Measurements from ENCODE around the gene SLF2.

The SLF2 gene

DNA sequence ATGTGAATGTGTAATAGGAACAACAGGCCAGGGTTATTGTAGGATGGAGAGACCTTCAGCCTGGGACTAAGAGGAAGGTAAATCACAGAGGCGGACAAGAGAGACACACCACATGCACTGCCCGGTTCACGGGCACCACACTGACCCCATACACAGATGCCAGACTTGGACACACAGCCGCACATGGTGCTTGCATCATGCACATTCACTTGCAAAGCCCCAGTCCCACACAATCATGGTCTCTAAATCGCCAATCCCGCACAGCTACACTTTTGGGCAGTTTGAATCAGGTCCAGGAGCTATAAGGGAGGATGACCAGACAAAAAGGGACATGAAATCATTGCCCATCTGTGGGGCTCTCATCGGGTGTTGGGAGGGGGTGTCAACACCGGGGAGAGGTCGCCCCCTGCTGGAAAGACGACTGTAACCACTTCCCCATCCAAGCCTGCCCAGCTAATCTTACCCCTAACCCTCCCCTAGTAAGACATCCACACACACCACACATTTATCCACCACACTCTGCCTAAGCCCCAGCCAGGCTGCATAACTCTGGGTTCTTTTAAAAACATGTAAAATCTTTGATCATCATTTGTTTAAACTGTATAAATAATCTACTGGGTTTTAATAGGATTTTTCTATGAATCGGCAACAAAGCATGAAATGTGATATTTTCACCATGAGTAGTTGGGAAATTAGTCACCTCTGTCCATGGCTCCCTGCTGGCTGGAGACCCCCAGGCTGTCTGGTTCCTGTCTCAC is 40.5 kb upstream of the SLF2 start:
- peak; percentile 89 for ATAC-seq
- TF ChIP-seq ZFP30 (CRISPR knock-in tag; IDR thresholded peaks at IDR 0.05) (no peak), ISL1 (CRISPR knock-in tag; IDR thresholded peaks at IDR 0.05) (no peak), ZNF565 (CRISPR knock-in tag; conservative IDR thresholded peaks at IDR 0.05; ENCODE audit: low read depth) (no peak), PPARA (CRISPR knock-in tag; IDR thresholded peaks at IDR 0.05; ENCODE audit: borderline replicate concordance) (no peak), ZC3H10 (CRISPR knock-in tag; IDR thresholded peaks at IDR 0.05) (no peak), GLIS3 (CRISPR knock-in tag; IDR thresholded peaks at IDR 0.05) (no peak), TCF4 (CRISPR knock-in tag; IDR thresholded peaks at IDR 0.05; ENCODE audit: borderline replicate concordance) (no peak), ZNF70 (CRISPR knock-in tag; IDR thresholded peaks at IDR 0.05) (no peak), ARNTL (CRISPR knock-in tag; IDR thresholded peaks at IDR 0.05; ENCODE audit: borderline replicate concordance, low read depth) (no peak), TOX (CRISPR knock-in tag; IDR thresholded peaks at IDR 0.05; ENCODE audit: borderline replicate concordance) (no peak), CSDC2 (CRISPR knock-in tag; IDR thresholded peaks at IDR 0.05) (no peak)
- TF ChIP-seq, protein P1, sequence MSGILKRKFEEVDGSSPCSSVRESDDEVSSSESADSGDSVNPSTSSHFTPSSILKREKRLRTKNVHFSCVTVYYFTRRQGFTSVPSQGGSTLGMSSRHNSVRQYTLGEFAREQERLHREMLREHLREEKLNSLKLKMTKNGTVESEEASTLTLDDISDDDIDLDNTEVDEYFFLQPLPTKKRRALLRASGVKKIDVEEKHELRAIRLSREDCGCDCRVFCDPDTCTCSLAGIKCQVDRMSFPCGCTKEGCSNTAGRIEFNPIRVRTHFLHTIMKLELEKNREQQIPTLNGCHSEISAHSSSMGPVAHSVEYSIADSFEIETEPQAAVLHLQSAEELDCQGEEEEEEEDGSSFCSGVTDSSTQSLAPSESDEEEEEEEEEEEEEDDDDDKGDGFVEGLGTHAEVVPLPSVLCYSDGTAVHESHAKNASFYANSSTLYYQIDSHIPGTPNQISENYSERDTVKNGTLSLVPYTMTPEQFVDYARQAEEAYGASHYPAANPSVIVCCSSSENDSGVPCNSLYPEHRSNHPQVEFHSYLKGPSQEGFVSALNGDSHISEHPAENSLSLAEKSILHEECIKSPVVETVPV (CRISPR knock-in tag; IDR thresholded peaks at IDR 0.05), result no peak
- TF ChIP-seq, protein P2, sequence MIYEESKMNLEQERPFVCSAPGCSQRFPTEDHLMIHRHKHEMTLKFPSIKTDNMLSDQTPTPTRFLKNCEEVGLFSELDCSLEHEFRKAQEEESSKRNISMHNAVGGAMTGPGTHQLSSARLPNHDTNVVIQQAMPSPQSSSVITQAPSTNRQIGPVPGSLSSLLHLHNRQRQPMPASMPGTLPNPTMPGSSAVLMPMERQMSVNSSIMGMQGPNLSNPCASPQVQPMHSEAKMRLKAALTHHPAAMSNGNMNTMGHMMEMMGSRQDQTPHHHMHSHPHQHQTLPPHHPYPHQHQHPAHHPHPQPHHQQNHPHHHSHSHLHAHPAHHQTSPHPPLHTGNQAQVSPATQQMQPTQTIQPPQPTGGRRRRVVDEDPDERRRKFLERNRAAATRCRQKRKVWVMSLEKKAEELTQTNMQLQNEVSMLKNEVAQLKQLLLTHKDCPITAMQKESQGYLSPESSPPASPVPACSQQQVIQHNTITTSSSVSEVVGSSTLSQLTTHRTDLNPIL (CRISPR knock-in tag; IDR thresholded peaks at IDR 0.05; ENCODE audit: low read depth), result no peak
- TF ChIP-seq, protein P3, sequence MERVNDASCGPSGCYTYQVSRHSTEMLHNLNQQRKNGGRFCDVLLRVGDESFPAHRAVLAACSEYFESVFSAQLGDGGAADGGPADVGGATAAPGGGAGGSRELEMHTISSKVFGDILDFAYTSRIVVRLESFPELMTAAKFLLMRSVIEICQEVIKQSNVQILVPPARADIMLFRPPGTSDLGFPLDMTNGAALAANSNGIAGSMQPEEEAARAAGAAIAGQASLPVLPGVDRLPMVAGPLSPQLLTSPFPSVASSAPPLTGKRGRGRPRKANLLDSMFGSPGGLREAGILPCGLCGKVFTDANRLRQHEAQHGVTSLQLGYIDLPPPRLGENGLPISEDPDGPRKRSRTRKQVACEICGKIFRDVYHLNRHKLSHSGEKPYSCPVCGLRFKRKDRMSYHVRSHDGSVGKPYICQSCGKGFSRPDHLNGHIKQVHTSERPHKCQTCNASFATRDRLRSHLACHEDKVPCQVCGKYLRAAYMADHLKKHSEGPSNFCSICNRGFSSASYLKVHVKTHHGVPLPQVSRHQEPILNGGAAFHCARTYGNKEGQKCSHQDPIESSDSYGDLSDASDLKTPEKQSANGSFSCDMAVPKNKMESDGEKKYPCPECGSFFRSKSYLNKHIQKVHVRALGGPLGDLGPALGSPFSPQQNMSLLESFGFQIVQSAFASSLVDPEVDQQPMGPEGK (CRISPR knock-in tag; IDR thresholded peaks at IDR 0.05; ENCODE audit: borderline replicate concordance), result no peak

DNA sequence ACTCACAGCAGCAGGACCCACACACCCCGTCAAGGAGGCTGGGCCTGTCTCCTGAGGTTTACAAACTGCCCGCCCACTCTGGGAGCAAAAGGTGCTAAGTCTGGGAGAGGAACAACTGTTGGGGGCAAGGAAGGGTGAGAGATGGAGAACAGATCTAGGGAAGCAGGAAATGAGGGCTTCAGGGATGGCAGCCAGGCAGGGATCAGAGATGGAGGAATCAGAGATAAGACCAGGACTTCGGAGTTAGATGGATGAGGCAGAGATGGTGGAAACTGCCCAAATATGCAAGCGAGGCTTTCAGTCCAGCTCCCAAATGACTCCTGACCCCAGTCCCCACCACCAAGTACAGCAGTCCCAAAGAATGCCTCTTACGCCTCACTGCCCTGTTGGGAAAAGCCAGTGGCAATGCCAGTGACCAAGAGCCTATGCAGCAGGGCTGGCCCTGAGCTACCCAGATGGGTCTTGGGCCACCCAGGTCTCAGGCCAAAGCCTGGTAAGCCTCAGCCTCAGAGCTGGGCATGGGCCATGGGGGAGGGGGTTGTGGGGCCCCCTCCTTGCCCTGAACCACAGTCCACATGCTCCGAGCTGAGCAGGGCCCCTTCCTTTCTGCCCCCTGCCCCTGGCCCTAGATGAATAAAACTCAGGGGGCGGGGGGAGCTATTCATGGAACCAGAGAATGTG is 39.5 kb upstream of the SLF2 start:
- ATAC-seq, result no peak
- no peak for TF ChIP-seq TOX (CRISPR knock-in tag; IDR thresholded peaks at IDR 0.05; ENCODE audit: borderline replicate concordance)
- TF ChIP-seq, protein P4, sequence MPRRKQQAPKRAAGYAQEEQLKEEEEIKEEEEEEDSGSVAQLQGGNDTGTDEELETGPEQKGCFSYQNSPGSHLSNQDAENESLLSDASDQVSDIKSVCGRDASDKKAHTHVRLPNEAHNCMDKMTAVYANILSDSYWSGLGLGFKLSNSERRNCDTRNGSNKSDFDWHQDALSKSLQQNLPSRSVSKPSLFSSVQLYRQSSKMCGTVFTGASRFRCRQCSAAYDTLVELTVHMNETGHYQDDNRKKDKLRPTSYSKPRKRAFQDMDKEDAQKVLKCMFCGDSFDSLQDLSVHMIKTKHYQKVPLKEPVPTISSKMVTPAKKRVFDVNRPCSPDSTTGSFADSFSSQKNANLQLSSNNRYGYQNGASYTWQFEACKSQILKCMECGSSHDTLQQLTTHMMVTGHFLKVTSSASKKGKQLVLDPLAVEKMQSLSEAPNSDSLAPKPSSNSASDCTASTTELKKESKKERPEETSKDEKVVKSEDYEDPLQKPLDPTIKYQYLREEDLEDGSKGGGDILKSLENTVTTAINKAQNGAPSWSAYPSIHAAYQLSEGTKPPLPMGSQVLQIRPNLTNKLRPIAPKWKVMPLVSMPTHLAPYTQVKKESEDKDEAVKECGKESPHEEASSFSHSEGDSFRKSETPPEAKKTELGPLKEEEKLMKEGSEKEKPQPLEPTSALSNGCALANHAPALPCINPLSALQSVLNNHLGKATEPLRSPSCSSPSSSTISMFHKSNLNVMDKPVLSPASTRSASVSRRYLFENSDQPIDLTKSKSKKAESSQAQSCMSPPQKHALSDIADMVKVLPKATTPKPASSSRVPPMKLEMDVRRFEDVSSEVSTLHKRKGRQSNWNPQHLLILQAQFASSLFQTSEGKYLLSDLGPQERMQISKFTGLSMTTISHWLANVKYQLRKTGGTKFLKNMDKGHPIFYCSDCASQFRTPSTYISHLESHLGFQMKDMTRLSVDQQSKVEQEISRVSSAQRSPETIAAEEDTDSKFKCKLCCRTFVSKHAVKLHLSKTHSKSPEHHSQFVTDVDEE (CRISPR knock-in tag; IDR thresholded peaks at IDR 0.05), result no peak
- TF ChIP-seq, protein P1 (CRISPR knock-in tag; IDR thresholded peaks at IDR 0.05), result no peak
- no peak for TF ChIP-seq ZNF565 (CRISPR knock-in tag; conservative IDR thresholded peaks at IDR 0.05; ENCODE audit: low read depth)
- no peak for TF ChIP-seq TCF4 (CRISPR knock-in tag; IDR thresholded peaks at IDR 0.05; ENCODE audit: borderline replicate concordance)
- no peak for TF ChIP-seq ZC3H10 (CRISPR knock-in tag; IDR thresholded peaks at IDR 0.05)
- TF ChIP-seq RARB (CRISPR knock-in tag; IDR thresholded peaks at IDR 0.05), result no peak
- TF ChIP-seq ISL1 (CRISPR knock-in tag; IDR thresholded peaks at IDR 0.05), result no peak

DNA sequence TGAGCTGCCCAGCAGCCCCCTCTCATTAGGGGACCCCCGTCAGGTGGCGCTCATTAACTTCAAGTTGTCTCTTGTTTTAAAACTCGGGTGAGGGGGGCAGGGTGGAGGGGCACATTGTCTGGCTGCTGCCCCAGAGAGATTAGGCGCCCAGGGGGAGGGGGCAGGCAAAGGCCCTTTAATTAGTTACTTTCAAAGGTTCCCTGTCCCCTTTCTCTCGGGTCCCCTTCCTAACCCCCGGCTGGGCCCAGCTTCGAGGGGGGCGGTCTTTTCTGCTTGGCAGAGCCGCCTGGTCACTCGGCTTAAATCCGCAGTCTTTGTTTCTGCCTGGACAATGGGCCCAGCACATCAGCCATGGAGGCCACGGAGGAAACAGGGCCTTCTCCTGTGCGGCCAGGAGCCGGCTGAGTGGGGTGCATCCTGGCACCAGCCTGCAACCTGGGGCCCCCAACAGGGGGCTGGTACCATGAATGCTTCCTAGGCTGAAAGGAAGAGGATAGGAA is 38.9 kb upstream of the SLF2 start:
- ATAC-seq, result no peak
- TF ChIP-seq ZNF565 (CRISPR knock-in tag; conservative IDR thresholded peaks at IDR 0.05; ENCODE audit: low read depth), result no peak
- TF ChIP-seq RARB (CRISPR knock-in tag; IDR thresholded peaks at IDR 0.05), result no peak
- TF ChIP-seq, protein P4 (CRISPR knock-in tag; IDR thresholded peaks at IDR 0.05), result no peak
- no peak for TF ChIP-seq OSR1 (CRISPR knock-in tag; IDR thresholded peaks at IDR 0.05)
- TF ChIP-seq ZFP3 (CRISPR knock-in tag; IDR thresholded peaks at IDR 0.05), result no peak
- TF ChIP-seq, protein P2 (CRISPR knock-in tag; IDR thresholded peaks at IDR 0.05; ENCODE audit: low read depth), result no peak
- TF ChIP-seq CSDC2 (CRISPR knock-in tag; IDR thresholded peaks at IDR 0.05), result no peak
- TF ChIP-seq, protein P5, sequence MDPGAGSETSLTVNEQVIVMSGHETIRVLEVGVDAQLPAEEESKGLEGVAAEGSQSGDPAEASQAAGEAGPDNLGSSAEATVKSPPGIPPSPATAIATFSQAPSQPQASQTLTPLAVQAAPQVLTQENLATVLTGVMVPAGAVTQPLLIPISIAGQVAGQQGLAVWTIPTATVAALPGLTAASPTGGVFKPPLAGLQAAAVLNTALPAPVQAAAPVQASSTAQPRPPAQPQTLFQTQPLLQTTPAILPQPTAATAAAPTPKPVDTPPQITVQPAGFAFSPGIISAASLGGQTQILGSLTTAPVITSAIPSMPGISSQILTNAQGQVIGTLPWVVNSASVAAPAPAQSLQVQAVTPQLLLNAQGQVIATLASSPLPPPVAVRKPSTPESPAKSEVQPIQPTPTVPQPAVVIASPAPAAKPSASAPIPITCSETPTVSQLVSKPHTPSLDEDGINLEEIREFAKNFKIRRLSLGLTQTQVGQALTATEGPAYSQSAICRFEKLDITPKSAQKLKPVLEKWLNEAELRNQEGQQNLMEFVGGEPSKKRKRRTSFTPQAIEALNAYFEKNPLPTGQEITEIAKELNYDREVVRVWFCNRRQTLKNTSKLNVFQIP (CRISPR knock-in tag; IDR thresholded peaks at IDR 0.05; ENCODE audit: borderline replicate concordance, low read depth), result no peak
